Activated CD4-positive, alpha-beta T cell treated with anti-CD3 and anti-CD28 coated beads, Interleukin-2, amount 50 U/mL, for 16 hours (primary cell): ENCODE data around the gene RNF220.

Source experiments
- DNase-seq: peaks from one replicate; pipeline ENCODE4 v3.0.0-alpha.2; 2020

Gene RNF220

GRCh38 chr1:44407430-44408211 lies 2.6 kb downstream of the RNF220 start:
- DNase-seq, result no peak

GRCh38 chr1:44408212-44408582 lies 3.1 kb downstream of the RNF220 start:
- DNase-seq, result no peak

GRCh38 chr1:44408632-44409602 lies 3.9 kb downstream of the RNF220 start:
- DNase-seq, result no peak

GRCh38 chr1:44409757-44410156 lies 4.7 kb downstream of the RNF220 start:
- no peak for DNase-seq

GRCh38 chr1:44411861-44412260 lies 6.8 kb downstream of the RNF220 start:
- no peak for DNase-seq

- DNase-seq, result no peak
Observed at GRCh38 chr1:44412601-44413000, 7.5 kb downstream of the RNF220 start.

GRCh38 chr1:44413740-44414139 lies 8.7 kb downstream of the RNF220 start:
- no peak for DNase-seq

GRCh38 chr1:44415013-44415412 lies 10.0 kb downstream of the RNF220 start:
- DNase-seq, result no peak

GRCh38 chr1:44416408-44416807 lies 11.4 kb downstream of the RNF220 start:
- DNase-seq, result no peak

- no peak for DNase-seq
Observed at GRCh38 chr1:44417351-44418021, 12.4 kb downstream of the RNF220 start.

- no peak for DNase-seq
Observed at GRCh38 chr1:44418022-44418673, 13.1 kb downstream of the RNF220 start.

- no peak for DNase-seq
Observed at GRCh38 chr1:44419901-44420300, 14.8 kb downstream of the RNF220 start.

GRCh38 chr1:44420535-44420934 lies 15.5 kb downstream of the RNF220 start:
- no peak for DNase-seq

- no peak for DNase-seq
Observed at GRCh38 chr1:44421446-44421884, 16.4 kb downstream of the RNF220 start.

- no peak for DNase-seq
Observed at GRCh38 chr1:44422161-44422560, 17.1 kb downstream of the RNF220 start.

GRCh38 chr1:44423591-44424537 lies 18.8 kb downstream of the RNF220 start:
- no peak for DNase-seq

GRCh38 chr1:44424747-44425146 lies 19.7 kb downstream of the RNF220 start:
- DNase-seq, result no peak

GRCh38 chr1:44425341-44426082 lies 20.5 kb downstream of the RNF220 start:
- DNase-seq, result no peak

GRCh38 chr1:44431861-44432260 lies 26.8 kb downstream of the RNF220 start:
- DNase-seq, result no peak

- no peak for DNase-seq
Observed at GRCh38 chr1:44433209-44433608, 28.2 kb downstream of the RNF220 start.
